Esophagus squamous epithelium (tissue), 4 donors: ENCODE measurements around the gene EML2.

Source experiments
- CTCF ChIP-seq, 6 experiments: fragments of 450-650 bp in 4 of 6; fragments of 200-600 bp in 2 of 6; sonication (generic) in 2 of 6; IDR thresholded peaks; one replicate each; pipeline ENCODE4 v1.5.1; 2016 to 2019; ENCODE audit warnings: antibody characterized with exemption in 6 of 6, mild to moderate bottlenecking in 4 of 6, moderate library complexity in 4 of 6
- POLR2A ChIP-seq, 4 donors: fragments of 450-650 bp; IDR thresholded peaks; one replicate each; pipeline ENCODE4 v1.6.1; 2017; ENCODE audit warnings: antibody characterized with exemption in 4 of 4, mild to moderate bottlenecking in 4 of 4, moderate library complexity in 3 of 4

- TF ChIP-seq CTCF (IDR thresholded peaks at IDR 0.05): no peak
- TF ChIP-seq POLR2A (IDR thresholded peaks at IDR 0.05): no peak
Observed at GRCh38 chr19:45587873-45588272, 51.3 kb downstream of the EML2 start.
